Spleen (tissue), 11 donors: ENCODE data around the gene STRBP. TPM values are rescaled to one million over a fixed set of nuclear protein-coding genes. Genes with fewer than 3 reads are reported as not detected.

Source experiments
- DNase-seq: peaks from one replicate; pipeline ENCODE4 v3.0.0-alpha.2; 2020
- H3K27ac ChIP-seq, 8 donors: fragments of 200-600 bp; sonication (generic) in 7 of 8; 1 replicate in 4 of 8; 2 replicates in 4 of 8; pipeline versions ENCODE4 v1.5.0 to v1.8.0; 2016 to 2021; ENCODE audit warnings: inconsistent platforms in 4 of 8, mild to moderate bottlenecking in 4 of 8, moderate library complexity in 1 of 8
- H3K27me3 ChIP-seq, 7 donors: fragments of 200-600 bp; sonication (generic) in 6 of 7; replicated peaks in 1 of 7; 1 replicate in 4 of 7; 2 replicates in 3 of 7; pipeline versions ENCODE4 v1.5.0 to v1.8.0; 2016 to 2021; ENCODE audit warnings: inconsistent platforms in 3 of 7, mild to moderate bottlenecking in 1 of 7
- H3K36me3 ChIP-seq, 6 donors: fragments of 200-600 bp; sonication (generic) in 5 of 6; 1 replicate in 4 of 6; 2 replicates in 2 of 6; pipeline versions ENCODE4 v1.5.0 to v1.8.0; 2016 to 2021; ENCODE audit warnings: inconsistent platforms in 2 of 6
- H3K4me1 ChIP-seq, 6 donors: fragments of 200-600 bp; sonication (generic) in 5 of 6; 1 replicate in 3 of 6; 2 replicates in 3 of 6; pipeline versions ENCODE4 v1.5.0 to v1.8.0; 2016 to 2021; ENCODE audit warnings: inconsistent platforms in 3 of 6
- H3K4me3 ChIP-seq, 8 donors: fragments of 200-600 bp; sonication (generic) in 7 of 8; 1 replicate in 4 of 8; 2 replicates in 4 of 8; pipeline versions ENCODE4 v1.5.0 to v1.8.0; 2016 to 2021; ENCODE audit warnings: inconsistent platforms in 4 of 8, mild to moderate bottlenecking in 4 of 8, moderate library complexity in 2 of 8
- H3K9me3 ChIP-seq, 8 donors: fragments of 200-600 bp; sonication (generic) in 7 of 8; 1 replicate in 4 of 8; 2 replicates in 4 of 8; pipeline versions ENCODE4 v1.5.0 to v1.8.0; 2016 to 2021; ENCODE audit warnings: inconsistent platforms in 4 of 8
- POLR2A ChIP-seq, 3 donors: fragments of 450-650 bp; IDR thresholded peaks; one replicate each; pipeline ENCODE4 v1.5.1; 2017; ENCODE audit warnings: antibody characterized with exemption in 3 of 3, mild to moderate bottlenecking in 1 of 3
- POLR2AphosphoS5 ChIP-seq, 3 donors: sonication (generic); formaldehyde crosslinking; IDR thresholded peaks; one replicate each; pipeline ENCODE4 v1.5.1; 2017; ENCODE audit warnings: antibody characterized with exemption in 3 of 3
- WGBS, 5 donors: extraction: QIAGEN DNeasy Blood & Tissue Kit in 3 of 5; methylation state at CpG; one replicate each; pipeline versions ENCODE4 v1.1.5 to v1.1.7; 2013 to 2018; 5-methylcytosine and 5-hydroxymethylcytosine counted together
- intact Hi-C: fragments of 100-400 bp; cut with DNase I; formaldehyde crosslinking; loops from one replicate; pipeline ENCODE4 v1.15.0; 2023; ENCODE audit warnings: low total_unique reads
- polyA plus RNA-seq, 3 donors: library from polyadenylated mRNA; stranded (reverse); fragments of 200-250 nt; gene quantifications; one replicate each; pipeline ENCODE4 v1.2.1, GENCODE V29; 2013
- total RNA-seq, 7 donors: library from RNA; depleted of rRNA in 3 of 7; stranded (reverse); fragments of >200 nt in 3 of 7; fragmentation: NEBNext Ultra II Directional in 4 of 7; extraction: Animal tissue kit (Norgen Biotek cat#: 25700) in 4 of 7; gene quantifications; one replicate each; pipeline versions ENCODE4 v1.1.0 to v1.2.1, GENCODE V29; 2016 to 2021
- TF ChIP-seq, protein P1 (sequence below), 11 experiments: fragments of 200-600 bp in 7 of 11; fragments of 450-650 bp in 4 of 11; sonication (generic) in 4 of 11; IDR thresholded peaks in 8 of 11; conservative IDR thresholded peaks in 3 of 11; 1 replicate in 7 of 11; 2 replicates in 4 of 11; pipeline versions ENCODE4 v1.4.0 to v1.8.0; 2016 to 2021; ENCODE audit warnings: antibody characterized with exemption in 11 of 11, inconsistent platforms in 4 of 11, mild to moderate bottlenecking in 1 of 11
- donor health status: healthy with polysubstance abuse.
- donor health status: DM: no; HTN: no; CAD: no; lungs with moderate emphysema.
- donor health status: DM: no; HTN: no; CAD: no.
- donor health status: Bipolar disorder and iron deficiency.
- donor health status: healthy.
- donor health status: DM: no; HTN: no; CAD: no.
- donor health status: DM: yes; HTN: yes; CAD: no.

The STRBP gene
- total and polyA plus RNA-seq, 10 donors: 23.8 to 57.1 (median 36.7) TPM

DNA sequence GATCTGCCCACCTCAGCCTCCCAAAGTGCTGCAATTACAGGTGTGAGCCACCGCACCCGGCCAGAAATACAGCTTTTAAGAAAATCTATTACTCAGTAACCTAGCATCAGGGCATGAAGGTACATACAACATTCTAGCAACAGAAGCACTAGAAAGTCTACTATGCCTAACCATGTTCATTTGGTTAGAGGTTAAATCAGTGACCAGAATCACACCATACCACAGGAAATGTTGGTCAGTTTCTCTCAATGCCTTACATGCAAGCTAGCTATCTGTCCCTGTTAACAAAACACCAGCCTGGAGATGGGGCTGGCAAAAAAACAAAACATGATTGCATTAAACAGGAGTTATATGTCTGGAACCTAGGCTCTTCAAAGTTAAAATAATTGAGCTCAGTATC is 104.1 kb downstream of the STRBP start:
- intact Hi-C loops: no loop called here
- no peaks in the 10 kb centered on the region for H3K9me3 ChIP-seq
- H3K27me3 ChIP-seq: no peaks in the 10 kb centered on the region
- TF ChIP-seq, protein P1, sequence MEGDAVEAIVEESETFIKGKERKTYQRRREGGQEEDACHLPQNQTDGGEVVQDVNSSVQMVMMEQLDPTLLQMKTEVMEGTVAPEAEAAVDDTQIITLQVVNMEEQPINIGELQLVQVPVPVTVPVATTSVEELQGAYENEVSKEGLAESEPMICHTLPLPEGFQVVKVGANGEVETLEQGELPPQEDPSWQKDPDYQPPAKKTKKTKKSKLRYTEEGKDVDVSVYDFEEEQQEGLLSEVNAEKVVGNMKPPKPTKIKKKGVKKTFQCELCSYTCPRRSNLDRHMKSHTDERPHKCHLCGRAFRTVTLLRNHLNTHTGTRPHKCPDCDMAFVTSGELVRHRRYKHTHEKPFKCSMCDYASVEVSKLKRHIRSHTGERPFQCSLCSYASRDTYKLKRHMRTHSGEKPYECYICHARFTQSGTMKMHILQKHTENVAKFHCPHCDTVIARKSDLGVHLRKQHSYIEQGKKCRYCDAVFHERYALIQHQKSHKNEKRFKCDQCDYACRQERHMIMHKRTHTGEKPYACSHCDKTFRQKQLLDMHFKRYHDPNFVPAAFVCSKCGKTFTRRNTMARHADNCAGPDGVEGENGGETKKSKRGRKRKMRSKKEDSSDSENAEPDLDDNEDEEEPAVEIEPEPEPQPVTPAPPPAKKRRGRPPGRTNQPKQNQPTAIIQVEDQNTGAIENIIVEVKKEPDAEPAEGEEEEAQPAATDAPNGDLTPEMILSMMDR (IDR thresholded peaks at IDR 0.05 in 8 of 11, conservative IDR thresholded peaks at IDR 0.05 in 3 of 11): no peak
- TF ChIP-seq POLR2A (IDR thresholded peaks at IDR 0.05): no peak
- TF ChIP-seq POLR2AphosphoS5 (IDR thresholded peaks at IDR 0.05): no peak
- H3K36me3 ChIP-seq: peaks cover 0 to 7% (median 0%) of the 10 kb centered on the region in 6 donors
- DNase-seq: no peak
- peaks cover 0 to 4% (median 0%) of the 10 kb centered on the region in 6 donors for H3K4me1 ChIP-seq
- no peak overlapping the region for H3K4me3 ChIP-seq
- 90 to 100% (median 97%) methylated on average over 2 of the region's 2 CpGs for WGBS, 5 donors
- no peak overlapping the region for H3K27ac ChIP-seq

DNA sequence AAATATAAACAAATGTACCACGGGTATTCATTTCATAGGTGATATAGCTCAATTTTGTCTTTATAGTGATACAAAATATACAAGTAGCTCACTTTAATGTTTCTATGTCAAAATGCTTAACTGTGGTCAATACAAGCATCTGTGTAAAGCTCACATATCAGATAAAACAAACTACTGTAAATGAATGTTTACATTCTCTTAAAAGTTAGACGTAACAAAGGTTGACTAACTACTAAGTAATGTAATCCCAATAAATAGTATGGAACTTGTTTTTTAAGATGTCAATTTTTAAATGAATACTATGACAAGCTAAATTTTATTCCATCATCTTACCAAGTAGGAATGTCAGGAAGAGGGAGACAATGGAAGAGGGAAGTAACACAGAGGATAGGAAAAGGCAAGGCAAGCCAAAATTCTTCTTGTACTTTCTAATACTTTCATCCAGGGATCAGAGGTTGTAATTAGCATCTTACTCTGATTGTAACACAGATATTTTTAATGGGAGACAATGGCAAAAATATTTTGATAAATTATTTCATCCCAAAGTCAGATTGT is 105.5 kb downstream of the STRBP start:
- TF ChIP-seq POLR2A (IDR thresholded peaks at IDR 0.05): no peak
- no peak for TF ChIP-seq POLR2AphosphoS5 (IDR thresholded peaks at IDR 0.05)
- TF ChIP-seq, protein P1 (IDR thresholded peaks at IDR 0.05 in 8 of 11, conservative IDR thresholded peaks at IDR 0.05 in 3 of 11): no peak
- Histone ChIP-seq H3K4me1 (no peaks in the 10 kb centered on the region), H3K27me3 (no peaks in the 10 kb centered on the region), H3K4me3 (no peak overlapping the region), H3K9me3 (no peaks in the 10 kb centered on the region), H3K36me3 (peaks cover 0 to 13% (median 1%) of the 10 kb centered on the region in 6 donors), H3K27ac (no peak overlapping the region)
- intact Hi-C loops: no loop called here
- WGBS, 5 donors: 88 to 94% (median 92%) methylated on average over 2 of the region's 2 CpGs
- no peak for DNase-seq

DNA sequence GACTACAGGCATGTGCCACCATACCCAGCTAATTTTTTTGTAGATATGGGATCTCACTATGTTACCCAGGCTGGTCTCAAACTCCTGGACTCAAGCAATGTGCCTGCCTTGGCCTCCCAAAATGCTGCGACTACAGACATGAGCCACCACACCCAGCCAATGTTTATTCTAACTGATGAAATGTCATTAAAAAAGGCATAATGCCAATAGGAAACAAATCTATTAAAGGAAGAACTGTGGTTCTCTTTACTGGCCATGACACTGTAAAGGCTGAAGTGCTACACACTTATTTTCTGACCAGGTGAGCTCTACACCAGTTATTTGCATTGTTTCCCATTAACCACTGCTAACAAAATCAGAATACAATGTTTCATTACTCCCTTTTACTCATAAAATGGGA is 106.0 kb downstream of the STRBP start:
- H3K27me3 ChIP-seq: no peaks in the 10 kb centered on the region
- intact Hi-C loops: no loop called here
- H3K4me1 ChIP-seq: no peaks in the 10 kb centered on the region
- no peak for DNase-seq
- no peak for TF ChIP-seq POLR2AphosphoS5 (IDR thresholded peaks at IDR 0.05)
- TF ChIP-seq, protein P1 (IDR thresholded peaks at IDR 0.05 in 8 of 11, conservative IDR thresholded peaks at IDR 0.05 in 3 of 11): no peak
- peaks cover 0 to 18% (median 3%) of the 10 kb centered on the region in 6 donors for H3K36me3 ChIP-seq
- no peak overlapping the region for H3K4me3 ChIP-seq
- no peaks in the 10 kb centered on the region for H3K9me3 ChIP-seq
- H3K27ac ChIP-seq: no peak overlapping the region
- 86 to 100% (median 97%) methylated on average over 1 of the region's 1 CpG for WGBS, 5 donors

GRCh38 chr9:123157221-123157620 is 111.2 kb downstream of the STRBP start:
- TF ChIP-seq POLR2A (IDR thresholded peaks at IDR 0.05) (no peak), POLR2AphosphoS5 (IDR thresholded peaks at IDR 0.05) (no peak)
- TF ChIP-seq, protein P1 (IDR thresholded peaks at IDR 0.05 in 8 of 11, conservative IDR thresholded peaks at IDR 0.05 in 3 of 11): no peak
- Histone ChIP-seq H3K36me3 (peaks cover 0 to 68% (median 14%) of the 10 kb centered on the region in 6 donors), H3K4me1 (no peaks in the 10 kb centered on the region), H3K9me3 (no peaks in the 10 kb centered on the region), H3K27me3 (no peaks in the 10 kb centered on the region), H3K4me3 (no peak overlapping the region), H3K27ac (no peak overlapping the region)
- DNase-seq: no peak
- intact Hi-C loops: no loop called here
- 81 to 98% (median 95%) methylated on average over 3 of the region's 3 CpGs for WGBS, 5 donors
